Kidney glomerular epithelial cell (primary cell): Measurements from ENCODE around the gene AGT.
"Not testable (repeated sequence)": the region's sequence is repeated elsewhere in the genome, so short reads cannot be mapped to it uniquely, and the experiment has no call there.

Source experiments
- DNase-seq: peaks from one replicate; lab custom pipeline; 2025; lab: John Stamatoyannopoulos, UW

AGT gene

DNA sequence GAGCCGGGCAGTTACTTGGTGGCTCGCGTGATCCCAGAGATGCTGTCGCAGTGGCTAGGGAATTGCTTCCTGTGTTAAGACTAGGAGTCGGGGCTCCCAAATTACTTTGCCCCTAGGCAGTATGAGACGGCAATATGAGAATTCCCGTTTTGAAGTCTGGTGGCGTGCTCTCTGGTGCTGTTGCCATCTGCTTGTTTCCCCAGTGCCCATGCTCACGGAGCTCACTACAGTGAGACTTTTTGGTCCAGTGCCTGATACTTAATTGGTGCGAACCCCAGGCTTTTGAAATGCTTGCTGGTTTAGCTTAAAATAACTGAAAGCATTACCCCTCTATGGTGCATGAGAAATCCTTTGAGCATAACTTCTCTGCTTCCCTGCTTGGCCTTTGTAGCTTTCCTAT lies 22.3 kb downstream of the AGT start:
- no peak for DNase-seq

DNA sequence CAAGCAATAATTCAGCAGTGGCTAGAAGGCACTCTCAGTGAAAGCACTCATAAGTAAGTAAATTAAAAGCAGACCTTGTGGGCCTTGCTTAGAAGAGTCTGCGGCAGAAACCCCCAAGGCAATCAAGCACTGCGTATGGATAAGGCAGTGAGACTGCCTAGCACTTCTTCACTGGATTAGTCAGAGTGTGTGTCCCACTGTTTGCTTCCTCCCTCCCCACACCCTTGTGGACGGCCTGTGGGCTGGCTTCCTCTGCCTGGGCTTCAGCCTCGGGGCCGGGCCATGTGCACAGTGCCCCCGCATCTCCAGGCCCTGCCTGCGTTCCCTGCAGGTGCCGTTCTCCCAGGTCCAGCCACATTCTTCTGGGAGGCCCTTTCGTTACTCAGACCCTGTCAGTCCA lies 23.8 kb downstream of the AGT start:
- DNase-seq: no peak

DNA sequence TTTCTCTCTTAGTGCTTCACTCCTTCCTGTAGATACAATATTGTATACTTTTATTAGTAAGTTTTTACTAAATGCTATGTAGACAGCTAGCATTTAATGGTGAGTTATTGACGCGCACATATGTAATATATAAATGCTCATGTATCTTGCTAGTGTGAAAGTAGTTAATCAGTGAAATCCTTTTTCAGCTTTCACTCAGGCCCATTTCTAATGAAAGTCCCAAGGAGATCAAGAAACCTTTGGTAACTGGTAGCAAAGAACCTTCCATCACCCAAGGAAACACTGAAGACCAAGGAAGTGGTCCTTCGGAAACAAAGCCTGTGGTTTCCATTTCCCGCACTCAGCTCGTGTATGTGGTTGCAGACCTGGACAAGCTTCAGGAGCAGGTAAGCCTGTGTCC lies 27.2 kb downstream of the AGT start:
- no peak for DNase-seq

DNA sequence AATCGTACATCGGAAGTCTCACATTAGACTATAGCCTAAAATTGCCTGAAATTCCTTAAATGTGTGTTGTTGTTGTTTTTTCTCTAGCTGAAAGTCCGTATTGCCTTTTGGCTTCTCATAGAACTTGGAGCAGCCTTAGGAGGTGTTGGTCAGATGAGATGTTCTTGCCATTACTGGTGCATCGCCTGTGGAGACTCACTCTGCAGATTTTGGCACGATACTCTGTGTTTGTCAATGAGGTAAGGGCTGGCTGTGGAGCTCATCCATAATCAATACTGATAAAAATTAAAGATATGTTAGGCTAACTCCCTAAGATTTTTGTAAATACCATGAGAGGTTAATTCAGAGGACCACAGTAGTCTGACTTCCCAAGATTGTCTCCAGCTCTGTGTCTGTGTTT lies 28.9 kb downstream of the AGT start:
- DNase-seq: no peak

DNA sequence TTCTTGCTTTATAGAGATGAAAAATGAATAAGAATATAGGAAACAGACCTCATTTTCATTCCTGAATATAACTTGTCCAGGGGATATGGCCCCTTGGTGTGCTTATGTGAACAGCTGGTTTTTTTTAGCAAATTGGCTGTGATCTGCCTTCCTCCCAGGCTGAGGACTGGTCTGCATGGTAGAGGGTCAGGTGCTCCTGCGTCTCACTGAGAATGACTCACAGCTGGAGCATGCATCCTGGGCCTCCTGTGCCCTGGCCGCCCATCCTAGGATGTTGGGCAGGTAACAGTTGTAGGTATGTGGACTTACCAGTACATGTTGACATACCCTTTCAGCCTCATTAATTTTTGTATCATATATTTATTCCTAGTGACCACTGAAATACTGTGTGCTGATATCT lies 29.8 kb downstream of the AGT start:
- DNase-seq: no peak

DNA sequence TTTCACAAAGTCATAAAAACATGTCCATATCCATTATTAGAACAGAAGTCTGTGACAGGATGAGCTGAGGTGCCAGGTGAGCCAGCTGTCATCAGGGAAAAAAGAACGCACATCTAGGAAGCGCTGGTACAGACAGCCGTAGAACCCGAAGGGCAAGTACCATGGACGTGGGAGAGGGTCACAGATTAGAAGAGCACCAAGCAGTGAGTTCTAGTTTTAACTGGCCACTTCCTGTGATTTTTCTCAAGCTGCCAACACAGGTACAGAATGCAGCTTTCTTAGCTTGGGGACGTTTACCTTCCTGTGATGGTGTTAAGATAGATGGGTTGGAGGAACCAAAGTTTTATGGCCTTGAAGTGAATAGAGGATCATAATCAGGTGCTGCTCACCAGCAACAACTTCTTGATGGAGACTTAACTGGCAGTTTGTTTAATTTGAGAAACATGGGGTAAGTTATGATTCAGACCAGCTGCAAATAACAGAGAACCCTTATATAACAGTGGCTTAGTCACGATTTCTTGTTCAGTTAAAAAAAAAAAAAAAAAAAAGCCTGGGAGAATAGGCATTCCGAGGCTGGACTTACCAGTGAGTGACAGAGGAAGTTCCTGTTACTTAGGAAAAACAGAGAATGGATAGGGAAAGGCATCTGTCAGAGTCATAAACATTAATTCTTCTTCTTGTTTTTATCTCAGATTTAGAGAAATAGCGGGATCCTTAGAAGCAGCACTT lies 30.9 kb downstream of the AGT start:
- DNase-seq: no peak

DNA sequence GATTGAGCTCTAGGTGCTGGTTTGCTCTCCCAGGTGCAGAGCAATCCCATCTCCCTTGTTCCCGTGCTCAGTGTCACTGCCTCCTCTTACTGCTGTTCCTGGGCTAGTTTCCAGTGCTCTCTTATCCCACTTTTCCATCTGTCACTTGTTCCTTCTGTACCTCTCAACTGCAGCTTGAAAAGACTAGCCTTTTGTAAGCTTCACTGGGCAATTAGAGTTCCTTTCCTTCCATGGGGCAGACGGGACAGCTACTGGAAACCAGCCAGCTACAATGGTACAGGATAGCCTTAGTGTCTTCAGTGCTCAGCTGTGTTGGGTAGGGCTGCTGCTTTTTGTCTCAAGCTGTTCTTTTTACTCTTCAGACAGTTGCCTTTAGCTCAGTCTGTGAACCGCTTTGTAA lies 31.6 kb downstream of the AGT start:
- DNase-seq: no peak

DNA sequence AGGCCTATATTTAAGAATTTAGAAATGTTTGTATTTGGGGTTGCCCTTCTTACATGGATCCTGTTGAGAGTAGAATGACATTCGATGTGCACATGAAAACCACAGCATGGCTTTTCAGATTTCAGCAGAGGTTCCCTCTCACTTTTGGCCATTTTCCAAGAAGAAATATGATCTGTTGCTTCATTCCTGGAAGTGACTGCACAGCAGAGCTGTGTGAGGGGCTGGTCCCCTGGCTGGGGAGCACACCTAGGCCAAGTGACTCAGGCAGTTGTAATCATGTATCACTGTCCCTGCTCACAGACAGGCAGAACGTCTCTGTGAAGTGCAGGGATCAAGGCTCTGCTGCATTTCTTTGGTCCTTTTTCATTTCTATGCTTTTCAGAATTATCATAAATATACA lies 32.3 kb downstream of the AGT start:
- DNase-seq: peak; percentile 36

DNA sequence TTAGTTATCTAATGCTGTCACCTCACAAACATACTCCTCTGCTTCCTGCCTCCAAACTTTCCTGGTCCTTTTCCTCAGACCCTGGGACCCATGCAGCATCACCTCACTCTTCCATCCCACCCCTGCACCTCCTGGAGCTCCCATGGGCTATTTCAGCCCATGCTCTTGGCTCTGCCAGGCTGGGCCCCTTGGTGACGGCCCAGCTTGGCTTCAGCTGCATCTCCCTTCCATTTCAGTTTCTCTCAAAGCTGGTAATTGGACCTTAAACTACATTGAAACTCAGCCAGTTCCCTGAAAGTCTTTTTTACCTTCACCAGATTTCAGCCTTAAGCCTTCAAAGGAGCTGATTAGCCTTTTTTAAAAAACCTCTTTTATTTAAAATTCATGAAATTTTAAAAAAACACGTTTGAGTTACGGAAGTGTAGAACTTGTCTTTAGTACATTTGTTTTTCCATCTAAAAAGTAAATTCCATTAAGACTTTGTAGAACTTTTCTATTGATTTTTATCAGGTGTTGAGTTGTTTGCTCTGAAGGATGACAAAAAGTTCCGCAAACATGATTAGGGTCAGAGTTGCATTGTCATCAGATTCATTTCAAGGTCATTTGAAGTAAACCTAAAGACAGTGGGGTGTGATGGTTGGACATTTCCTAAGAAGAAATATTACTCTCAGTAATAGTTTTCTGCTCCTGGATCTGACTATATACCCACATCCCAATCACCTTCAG lies 33.5 kb downstream of the AGT start:
- no peak for DNase-seq

DNA sequence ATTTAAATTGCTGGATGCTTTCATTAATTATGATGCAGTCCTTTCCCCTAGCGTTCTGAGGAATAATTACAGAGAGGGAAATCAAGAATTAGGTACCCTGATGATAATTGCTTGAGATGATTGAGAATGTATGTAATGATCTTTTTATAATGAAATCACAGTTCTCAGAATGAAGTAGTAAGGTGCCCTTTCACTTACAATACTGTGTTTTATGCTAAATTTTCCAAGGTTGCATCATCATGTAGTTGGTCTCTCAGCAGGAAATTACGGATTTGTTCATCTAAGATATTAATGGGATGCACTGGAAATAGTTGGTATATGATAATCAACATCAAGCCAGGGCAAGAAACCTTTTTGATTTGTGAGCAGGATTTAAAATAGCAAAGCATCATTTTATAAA lies 34.1 kb downstream of the AGT start:
- no peak for DNase-seq

DNA sequence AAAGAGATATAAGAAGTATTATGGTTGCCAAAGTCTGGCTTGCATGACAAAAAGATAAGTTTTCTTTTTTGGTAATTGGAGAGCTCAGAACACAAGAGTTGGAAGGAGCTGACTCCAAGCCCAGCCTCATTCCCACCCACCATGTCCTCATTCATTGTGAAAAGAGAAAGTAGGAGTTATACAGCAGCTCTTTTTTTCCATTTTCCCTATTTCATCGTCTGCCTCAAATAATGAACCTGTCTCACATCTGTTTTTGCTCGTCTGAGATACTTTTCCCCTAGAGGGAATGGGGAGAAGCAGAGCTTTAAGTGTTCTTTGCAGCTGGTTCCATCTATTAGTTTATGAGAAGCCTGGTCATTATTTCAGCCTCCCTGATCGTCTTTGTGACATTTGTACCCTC lies 34.7 kb downstream of the AGT start:
- DNase-seq: no peak

DNA sequence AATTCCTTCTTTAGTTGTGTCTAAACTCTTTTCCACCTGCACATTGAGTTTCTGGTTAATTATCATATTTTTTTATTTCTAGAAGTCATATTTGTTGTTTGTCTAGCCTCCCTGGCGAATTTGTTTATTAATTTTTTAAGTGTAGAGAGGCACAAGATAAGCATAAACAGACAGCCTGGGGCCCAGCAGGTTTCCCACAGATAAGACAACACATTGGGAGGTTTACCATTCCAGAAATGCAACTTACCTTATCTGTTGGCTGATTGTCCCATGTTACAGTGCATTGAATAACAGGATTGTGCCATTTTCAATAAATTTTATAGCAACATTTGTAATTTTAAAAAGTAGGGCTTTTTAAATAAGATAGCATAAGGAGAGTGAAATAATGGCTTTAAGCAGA lies 36.7 kb downstream of the AGT start:
- DNase-seq: no peak

DNA sequence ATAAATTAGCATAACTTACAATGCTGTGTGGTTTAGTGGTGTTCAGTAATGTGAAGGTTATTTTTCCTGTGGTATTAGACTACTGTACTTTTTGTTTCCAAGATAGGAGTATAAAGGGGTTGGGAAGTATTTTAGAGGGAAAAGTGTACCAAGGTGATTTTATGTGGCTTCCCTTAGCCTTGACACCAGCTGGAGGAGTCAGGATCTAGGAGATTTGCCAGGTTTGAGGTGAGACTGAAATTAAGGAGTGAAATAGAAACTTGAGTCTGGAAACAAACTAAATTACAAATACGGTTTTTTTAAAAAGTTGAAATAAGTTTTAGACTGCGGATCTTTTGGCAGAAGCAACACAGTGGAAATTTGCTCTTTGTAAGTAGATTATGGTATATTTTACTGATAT lies 39.3 kb downstream of the AGT start:
- DNase-seq: no peak

DNA sequence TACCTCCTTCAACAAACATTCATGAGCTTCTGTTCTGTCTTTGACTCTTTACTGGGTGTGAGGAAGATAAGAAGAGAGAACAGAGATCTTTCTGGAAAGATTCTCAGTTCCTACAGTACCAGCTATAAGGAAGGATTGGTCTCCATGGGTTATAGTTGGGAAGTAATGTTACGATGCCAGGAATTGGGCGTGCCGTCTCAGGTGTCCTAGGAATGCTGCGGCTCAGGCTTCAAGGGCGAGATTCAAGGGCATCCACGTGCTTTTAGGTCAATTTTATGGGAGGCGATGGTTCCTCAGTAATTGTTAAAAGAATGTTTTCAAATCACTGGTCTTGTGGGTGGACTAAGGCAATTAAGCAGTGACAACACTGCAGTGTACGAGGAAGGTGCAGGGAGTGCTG lies 44.4 kb downstream of the AGT start:
- DNase-seq: no peak

DNA sequence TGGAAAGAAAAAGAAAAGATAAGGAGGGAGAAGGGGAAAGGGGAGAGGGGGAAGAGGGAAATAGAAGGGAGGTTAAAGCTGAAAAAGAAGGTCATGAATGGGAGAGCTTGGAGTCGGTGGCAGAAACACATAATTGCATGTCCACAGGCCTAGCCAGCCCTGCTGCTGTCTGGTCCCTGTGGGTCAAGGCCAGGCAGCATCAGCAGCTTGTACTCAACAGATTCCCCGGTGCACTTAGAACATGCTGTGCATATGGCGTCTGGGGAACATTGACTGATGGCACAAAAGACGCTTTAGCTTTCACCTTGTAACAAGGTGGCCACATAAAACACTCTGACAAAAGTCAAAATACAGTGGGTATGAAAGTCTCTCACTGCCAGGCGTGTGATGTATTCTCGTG lies 45.7 kb downstream of the AGT start:
- DNase-seq: no peak

DNA sequence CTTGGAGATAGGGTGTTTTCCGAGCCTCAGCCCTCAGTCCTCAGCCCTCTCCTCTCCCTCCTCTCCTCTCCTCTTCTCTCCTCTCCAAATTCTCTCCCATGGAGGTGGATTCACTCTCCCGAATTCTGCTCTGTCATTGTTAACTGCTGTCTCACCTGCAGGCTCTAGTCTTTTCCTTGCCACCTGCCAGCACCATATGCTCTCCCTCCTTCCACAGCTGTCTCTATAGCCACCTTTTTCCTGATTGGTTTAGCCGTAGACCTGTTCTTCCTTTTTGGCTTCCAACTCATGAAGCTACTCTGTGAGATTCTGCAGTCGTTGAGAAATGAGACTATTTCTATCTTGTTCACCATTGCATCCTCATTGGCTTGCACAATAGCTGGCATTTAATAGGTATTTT lies 51.9 kb downstream of the AGT start:
- no peak for DNase-seq

DNA sequence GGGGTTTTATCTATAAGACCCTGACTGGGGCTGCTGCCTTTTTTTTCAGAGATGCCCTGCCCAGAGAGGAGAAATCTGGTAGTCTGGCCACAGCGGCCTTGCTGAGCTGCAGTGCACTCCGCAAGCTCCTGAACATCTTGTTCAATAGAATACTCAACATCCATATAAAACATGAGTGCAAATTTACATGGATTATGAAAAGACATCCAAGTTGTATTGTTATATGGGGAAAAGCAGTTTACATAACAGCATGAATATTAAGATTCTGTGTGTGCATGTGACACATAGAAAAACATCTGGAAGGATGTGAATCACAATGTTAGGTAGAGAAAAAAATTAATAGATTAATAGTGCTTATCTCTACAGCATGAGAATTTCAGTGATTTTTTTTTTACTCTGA lies 55.2 kb downstream of the AGT start:
- no peak for DNase-seq

DNA sequence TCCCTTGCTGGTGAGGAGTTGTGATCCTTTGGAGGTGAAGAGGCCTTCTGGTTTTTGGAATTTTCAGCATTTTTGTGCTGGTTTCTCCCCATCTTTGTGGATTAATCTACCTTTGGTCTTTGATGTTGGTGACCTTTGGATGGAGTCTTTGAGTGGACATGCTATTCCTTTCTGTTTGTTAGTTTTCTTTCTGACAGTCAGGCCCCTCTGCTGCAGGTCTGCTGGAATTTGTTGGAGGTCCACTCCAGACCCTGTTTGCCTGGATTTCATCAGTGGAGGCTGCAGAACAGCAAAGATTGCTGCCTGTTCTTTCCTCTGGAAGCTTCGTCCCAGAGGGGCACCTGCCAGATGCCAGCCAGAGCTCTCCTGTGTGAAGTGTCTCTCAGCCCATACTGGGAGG lies 55.8 kb downstream of the AGT start:
- not testable (repeated sequence) for DNase-seq

DNA sequence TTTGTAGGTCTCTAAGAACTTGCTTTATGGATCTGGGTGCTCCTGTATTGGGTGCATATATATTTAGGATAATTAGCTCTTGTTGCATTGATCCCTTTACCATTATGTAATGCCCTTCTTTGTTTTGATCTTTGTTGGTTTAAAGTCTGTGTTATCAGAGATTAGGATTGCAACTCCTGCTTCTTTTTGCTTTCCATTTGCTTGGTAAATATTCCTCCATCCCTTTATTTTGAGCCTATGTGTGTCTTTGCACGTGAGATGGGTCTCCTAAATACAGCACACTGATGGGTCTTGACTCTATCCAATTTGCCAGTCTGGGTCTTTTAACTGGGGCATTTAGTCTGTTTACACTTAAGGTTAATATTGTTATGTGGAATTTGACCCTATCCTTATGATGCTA lies 57.2 kb downstream of the AGT start:
- not testable (repeated sequence) for DNase-seq
